ENCODE measurements around the gene EHD4.

The EHD4 gene

GRCh38 chr15:41866263-41866703 lies 106.1 kb downstream of the EHD4 start:
- DNase-seq (ENCODE audit: low read depth): no peak
- no peak for TF ChIP-seq CTCF (conservative IDR thresholded peaks at IDR 0.05; ENCODE audit: low read depth, low read length)
- H3K4me3 ChIP-seq (ENCODE audit: low read depth, low read length): no peak overlapping the region

GRCh38 chr15:41865490-41866055 lies 106.8 kb downstream of the EHD4 start:
- TF ChIP-seq CTCF (conservative IDR thresholded peaks at IDR 0.05; ENCODE audit: low read depth, low read length): no peak
- no peak for DNase-seq (ENCODE audit: low read depth)
- H3K4me3 ChIP-seq (ENCODE audit: low read depth, low read length): no peak overlapping the region

GRCh38 chr15:41862515-41863116 lies 109.7 kb downstream of the EHD4 start:
- no peak for DNase-seq (ENCODE audit: low read depth)
- H3K4me3 ChIP-seq (ENCODE audit: low read depth, low read length): no peak overlapping the region
- no peak for TF ChIP-seq CTCF (conservative IDR thresholded peaks at IDR 0.05; ENCODE audit: low read depth, low read length)

GRCh38 chr15:41861736-41862356 lies 110.5 kb downstream of the EHD4 start:
- TF ChIP-seq CTCF (conservative IDR thresholded peaks at IDR 0.05; ENCODE audit: low read depth, low read length): no peak
- no peak overlapping the region for H3K4me3 ChIP-seq (ENCODE audit: low read depth, low read length)
- DNase-seq (ENCODE audit: low read depth): no peak

- no peak overlapping the region for H3K4me3 ChIP-seq (ENCODE audit: low read depth, low read length)
- peak; percentile 35 for TF ChIP-seq CTCF (conservative IDR thresholded peaks at IDR 0.05; ENCODE audit: low read depth, low read length)
- no peak for DNase-seq (ENCODE audit: low read depth)
Observed at GRCh38 chr15:41860049-41860828, 112.1 kb downstream of the EHD4 start.

GRCh38 chr15:41858756-41859155 lies 113.6 kb downstream of the EHD4 start:
- H3K4me3 ChIP-seq (ENCODE audit: low read depth, low read length): no peak overlapping the region
- no peak for TF ChIP-seq CTCF (conservative IDR thresholded peaks at IDR 0.05; ENCODE audit: low read depth, low read length)
- DNase-seq (ENCODE audit: low read depth): no peak
